GM19467 (cell line): ENCODE measurements around the gene HLA-DRB1.
"Not testable (repeated sequence)": the region's sequence is repeated elsewhere in the genome, so short reads cannot be mapped to it uniquely, and the experiment has no call there.

Source experiments
- ATAC-seq: cut with Tn5 transposase; IDR thresholded peaks from one replicate; pipeline ENCODE4 v1.9.1; 2021; ENCODE audit warnings: mild to moderate bottlenecking, moderate library complexity; ENCODE audit not compliant: unreplicated experiment

Gene HLA-DRB1

DNA sequence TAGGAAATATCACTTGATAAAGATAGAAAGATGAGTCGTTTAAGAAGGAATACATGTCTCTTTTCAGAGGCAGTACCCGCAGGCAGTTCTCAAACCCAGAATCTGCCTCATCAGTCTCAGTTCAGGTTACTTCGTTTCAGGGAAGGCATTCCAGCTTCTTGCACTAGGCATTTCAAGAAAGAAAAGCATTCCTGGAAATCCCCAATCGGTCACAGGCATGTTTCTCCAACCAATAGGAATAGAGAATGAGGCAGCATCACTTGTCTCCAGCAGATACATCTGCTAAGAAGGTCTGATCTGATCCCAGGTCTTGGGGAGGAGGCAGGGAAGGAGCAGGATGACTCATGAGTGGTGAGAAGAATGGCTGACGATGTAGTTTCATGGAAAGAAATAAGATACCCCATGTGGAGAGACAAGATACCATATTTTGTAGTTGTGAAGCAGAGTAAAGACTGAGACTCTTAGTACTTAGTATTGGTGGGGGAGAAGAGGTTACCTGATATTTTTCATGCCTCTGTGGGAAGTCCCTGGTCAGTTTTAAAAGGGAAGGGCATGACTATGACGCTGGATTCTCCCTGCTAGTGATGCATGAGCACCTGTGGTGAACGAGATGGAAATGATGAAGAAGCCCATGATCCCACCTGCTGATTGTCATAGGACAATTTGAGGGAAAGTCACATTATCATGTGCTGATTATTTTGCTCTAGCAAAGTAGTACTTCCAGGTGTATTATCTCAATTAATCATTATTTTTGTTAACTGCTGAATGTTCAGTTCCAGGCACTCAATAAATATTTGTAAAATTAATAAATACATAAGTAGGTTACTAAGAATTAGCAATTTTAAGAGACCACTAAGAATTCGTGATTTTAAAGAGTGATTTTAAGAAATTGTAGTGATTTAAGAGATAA is 20.3 kb upstream of the HLA-DRB1 start:
- ATAC-seq = peak; percentile 82

DNA sequence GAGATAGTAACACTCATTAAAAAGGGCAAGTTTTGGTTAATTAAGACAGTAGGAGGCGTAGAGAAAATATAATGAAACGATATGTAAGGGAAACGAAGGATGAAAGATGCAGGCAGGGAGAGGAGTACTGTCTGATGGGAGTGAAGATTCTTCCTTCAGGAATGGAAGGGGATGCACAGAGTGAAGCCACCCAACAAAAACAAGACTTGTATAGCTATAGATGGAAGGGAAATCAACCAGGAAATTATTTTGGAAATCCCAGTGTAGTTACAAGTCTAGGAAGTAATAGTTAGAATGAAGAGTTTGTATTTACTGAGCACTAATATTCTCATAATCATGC is 19.7 kb upstream of the HLA-DRB1 start:
- ATAC-seq = no peak

DNA sequence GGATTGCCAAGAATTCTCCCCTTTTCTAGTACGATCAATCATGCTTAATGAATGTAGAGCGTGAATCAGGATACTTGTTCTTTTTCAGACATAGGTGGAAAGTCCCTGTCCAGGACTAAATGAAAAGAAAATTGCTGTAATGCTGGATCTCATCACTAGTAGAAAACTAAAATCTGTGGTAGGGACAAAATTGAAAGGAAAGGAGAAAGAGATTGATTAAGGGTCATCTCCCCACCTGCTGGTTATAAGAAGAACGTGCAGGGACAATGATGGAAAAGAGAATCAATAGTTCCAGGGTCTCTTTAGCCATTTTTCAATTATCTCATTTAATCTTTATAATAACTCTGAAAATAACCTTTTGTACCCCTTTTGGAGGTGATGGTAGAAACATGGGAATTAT is 18.7 kb upstream of the HLA-DRB1 start:
- ATAC-seq = no peak

DNA sequence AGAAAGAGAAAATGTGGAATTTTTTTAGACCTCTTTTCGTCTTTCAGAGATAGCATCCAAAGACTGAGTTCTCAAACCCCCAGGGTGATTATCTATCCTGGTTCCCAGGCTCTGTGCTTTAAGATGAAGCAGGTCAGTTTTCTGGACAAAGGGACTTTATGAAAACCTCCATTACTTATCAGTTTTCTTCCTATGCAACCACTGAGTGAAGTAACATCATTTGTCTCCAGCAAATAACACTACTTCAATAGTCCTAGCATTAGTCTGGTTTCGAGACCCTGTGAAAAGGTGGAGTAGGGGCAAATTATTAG is 18.3 kb upstream of the HLA-DRB1 start:
- ATAC-seq = no peak

DNA sequence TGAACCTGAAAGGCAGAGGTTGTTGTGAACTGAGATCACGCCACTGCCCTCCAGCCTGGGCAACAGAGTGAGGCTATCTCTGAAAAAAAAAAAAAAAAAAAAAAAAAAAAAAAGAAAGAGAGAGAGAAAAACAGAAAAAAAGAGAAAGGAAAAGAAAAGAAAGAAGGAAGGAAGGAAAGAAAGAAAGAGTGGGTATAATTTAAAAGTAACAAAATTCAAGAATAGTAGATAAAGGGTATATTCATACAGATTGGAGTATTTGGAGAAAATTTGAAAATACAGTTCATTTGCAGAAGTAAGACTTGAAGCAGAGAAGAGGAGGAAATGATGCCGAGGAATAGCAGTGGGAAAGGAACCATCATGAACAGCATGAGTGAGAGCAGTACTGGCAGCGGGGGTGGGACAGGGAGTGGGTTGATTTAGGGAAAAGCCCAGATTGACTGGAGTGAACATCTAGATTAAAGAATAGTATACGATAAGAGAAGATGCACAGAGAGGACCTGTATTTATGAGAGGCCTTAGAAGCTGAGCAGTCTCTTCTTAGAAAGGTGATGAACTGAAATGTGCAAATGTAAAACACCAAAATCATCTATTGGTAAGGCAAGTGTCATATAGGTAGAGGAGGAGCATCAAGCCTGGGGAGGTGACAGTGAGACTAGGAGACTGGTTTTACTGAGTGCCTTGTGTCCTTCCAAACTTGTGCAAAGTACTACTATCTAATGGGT is 17.8 kb upstream of the HLA-DRB1 start:
- ATAC-seq = no peak

DNA sequence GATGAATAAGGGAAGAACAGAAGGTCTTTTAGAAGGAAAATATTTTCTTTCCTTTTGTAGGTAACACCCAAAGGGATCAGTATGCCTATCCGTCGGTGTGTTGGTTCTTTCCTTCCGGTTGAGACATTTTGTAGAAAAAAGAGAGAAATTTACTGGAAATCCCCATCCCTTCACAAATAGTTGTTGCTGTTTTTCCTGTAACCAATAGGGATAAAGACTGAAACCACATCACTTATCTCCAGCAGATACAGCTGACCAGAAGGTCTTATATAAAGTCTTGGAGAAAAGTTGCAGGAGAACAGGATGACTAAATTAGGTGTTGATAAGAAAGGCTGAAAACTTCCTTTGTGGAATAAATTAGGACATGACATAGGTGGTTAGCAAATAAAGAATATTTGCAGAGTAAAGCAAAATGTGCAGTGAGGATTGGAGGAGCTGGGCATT is 14.8 kb upstream of the HLA-DRB1 start:
- no peak for ATAC-seq

DNA sequence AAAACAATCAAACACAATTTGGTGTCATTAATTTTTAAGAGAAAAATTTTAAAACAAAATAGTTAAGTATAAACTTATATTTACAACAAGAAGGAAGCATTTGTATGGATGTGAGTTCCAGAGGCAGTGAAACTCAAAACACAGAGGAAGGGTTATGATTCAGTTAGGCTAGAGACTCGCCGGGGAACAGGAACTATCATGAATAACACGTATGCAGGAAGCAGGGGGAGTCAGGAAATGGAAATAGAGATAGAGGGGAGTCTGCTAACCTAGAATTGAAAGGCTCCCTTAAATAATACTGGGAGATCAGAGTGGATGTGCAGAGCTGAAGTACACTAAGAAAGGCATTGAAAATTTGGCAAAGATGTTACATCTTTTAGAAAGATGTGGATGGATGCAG is 14.2 kb upstream of the HLA-DRB1 start:
- ATAC-seq = no peak

DNA sequence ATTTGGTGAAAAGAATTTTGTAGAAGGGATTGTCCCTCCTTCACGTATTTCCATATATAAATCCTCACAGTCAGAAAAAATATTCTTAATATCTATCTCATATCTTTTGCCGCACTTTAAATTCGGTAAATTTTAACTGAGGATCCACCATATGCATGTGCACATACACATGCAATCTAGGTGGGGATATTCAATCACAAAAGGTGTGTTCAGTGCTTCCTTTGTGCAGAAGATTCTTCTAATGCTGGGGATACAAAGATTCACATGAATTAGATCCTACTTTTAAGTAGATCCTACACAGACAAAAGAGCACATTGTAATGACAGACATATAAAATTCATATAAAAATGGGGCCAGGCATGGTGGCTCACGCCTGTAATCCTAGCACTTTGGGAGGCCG is 13.6 kb upstream of the HLA-DRB1 start:
- ATAC-seq = no peak

DNA sequence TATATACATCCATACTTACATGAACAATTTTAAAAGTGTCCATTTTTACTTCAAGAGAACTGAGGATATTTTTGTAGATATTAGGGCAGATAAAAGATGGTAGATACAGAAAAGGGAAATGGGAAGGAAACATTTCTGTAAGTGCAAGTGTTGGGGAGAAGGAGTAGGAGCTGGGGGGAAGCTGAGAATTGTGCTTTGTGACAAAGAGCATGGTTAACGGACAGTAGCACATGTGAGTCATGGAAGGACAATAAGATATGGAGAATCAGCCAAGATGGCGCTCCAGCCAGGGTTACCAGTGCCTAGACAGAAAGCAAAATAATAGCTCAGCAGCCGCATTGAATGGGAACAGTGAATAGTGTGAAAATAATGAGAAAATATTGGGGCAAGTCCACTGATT is 12.7 kb upstream of the HLA-DRB1 start:
- no peak for ATAC-seq

DNA sequence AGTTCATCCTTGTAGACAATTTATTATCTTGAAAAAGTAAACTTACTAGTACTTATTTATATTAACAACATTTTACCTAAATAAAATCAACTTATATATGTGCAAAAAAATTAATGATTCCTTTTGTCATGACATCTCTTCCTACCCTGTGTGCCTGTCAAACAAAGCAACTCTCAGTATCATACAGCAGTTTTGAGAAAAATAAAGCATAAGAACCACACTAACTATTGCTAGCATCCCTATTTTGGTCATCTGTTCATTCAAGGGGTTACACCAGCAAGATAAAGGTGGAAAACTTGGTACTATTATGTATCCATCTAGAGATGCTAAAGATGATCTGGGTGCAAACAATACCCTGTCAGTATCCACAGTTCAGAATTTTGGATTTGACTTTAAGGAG is 7.4 kb upstream of the HLA-DRB1 start:
- ATAC-seq = no peak

DNA sequence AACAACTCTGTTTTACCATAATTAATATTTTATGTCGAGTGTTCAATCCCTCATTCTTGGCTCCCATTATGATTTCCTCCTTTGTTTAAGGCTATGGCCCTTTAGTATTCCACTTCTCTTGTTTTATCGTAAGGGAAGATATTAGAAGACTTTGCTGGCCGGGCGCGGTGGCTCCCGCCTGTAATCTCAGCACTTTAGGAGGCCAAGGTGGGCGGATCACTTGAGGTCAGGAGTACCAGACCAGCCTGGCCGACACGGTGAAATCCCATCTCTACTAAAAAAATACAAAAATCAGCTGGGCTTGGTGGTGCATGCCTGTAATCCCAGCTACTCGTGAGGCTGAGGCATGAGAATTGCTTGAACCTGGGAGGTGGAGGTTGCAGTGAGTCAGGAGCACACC is 1.1 kb upstream of the HLA-DRB1 start:
- not testable (repeated sequence) for ATAC-seq

DNA sequence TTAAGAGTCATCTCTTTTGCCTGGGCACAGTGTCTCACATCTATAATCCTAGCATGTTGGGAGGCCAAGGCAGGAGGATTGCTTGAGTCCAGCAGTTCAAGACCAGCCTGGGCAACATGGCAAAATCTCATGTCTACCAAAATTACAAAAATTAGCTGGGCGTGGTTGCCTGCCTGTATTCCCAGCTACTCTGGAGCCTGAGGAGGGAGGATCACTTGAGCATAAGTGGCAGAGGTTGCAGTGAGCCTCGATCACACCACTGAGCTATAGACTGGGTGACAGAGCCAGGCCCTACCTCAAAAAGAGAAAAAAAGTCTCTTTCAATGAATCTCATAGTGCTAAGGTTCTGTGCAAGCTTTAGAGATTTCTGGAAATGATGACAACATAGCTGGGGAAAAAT is 1.5 kb downstream of the HLA-DRB1 start:
- ATAC-seq = no peak

DNA sequence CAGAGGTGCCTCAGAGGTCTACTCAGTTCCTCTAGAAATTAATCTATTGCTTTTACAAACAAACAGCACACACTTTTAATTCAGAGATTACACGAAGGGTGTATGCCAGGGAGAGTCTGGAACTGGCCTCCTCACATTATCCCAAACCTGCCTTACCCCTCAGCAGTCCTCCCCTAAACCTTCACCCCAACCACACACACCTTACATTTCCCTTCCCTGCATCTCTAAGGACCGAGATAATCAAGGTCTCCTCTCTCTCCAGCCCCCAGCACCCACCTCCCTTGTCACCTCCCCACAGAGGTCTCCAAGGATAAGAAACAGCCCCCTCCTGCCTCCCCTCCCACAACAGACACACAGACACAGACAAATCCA is 6.1 kb downstream of the HLA-DRB1 start:
- no peak for ATAC-seq

DNA sequence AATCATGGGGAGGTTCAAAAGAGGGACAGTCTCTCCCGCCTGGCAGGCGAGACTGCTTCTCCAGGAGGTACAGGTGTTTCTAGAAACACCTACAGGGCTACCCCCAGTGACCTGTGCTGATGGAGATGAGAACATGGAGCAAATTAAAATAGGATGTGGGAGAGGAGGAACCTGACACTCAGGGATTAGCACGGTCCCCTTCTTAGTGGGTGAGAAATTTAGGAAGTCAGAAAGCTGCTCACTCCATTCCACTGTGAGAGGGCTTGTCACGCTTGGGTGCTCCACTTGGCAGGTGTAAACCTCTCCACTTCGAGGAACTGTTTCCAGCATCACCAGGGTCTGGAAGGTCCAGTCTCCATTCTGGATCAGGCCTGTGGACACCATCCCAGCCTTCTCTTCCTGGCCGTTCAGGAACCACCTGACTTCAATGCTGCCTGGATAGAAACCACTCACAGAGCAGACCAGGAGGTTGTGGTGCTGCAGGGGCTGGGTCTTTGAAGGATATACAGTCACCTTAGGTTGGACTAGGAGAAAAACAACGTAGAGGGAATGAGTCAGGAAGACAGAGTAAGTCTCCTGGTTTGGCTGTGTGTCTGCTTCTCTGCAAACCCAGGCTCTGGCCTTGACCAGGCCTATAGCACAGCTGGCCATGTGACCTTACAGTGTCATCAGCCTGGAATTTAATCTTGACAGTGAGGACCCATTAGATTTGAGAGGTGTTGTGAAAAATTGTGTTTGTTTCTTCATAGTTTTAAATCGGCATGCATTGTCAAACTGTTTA is 8.1 kb downstream of the HLA-DRB1 start:
- no peak for ATAC-seq

DNA sequence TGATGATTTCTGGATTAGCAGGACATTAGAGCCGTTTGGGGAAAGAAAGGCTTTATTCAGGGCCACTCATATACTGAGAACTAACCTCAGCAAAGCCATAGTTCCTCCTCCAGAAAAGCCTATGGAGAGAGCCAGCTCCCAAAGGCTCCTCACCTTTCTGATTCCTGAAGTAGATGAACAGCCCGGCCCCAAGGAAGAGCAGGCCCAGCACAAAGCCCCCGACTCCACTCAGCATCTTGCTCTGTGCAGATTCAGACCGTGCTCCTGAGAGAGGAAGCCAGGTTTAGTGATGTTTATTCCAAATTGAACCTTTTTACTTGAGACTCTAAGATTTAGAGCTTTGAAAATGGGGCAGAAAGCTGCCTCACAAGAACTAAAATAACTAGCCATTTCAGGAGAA is 9.1 kb downstream of the HLA-DRB1 start:
- no peak for ATAC-seq

DNA sequence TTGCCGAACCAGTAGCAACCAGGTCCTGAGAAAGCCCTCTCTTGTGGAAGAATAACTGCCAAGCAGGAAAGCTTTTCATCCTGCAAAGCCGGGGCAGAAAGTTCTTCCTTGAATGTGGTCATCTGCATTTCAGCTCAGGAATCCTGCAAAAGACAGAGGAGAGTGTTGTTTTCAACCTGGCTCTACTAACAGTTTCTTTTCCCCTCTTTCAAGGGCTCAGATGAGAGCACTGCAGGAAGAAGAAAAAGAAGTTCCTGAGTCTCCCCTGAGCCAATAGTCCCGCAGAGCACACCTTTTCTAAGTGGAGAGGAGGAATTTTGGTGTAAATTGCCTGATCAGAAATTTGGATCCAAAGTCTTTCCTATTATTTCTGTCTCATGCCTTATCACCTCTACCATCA is 10.7 kb downstream of the HLA-DRB1 start:
- no peak for ATAC-seq

DNA sequence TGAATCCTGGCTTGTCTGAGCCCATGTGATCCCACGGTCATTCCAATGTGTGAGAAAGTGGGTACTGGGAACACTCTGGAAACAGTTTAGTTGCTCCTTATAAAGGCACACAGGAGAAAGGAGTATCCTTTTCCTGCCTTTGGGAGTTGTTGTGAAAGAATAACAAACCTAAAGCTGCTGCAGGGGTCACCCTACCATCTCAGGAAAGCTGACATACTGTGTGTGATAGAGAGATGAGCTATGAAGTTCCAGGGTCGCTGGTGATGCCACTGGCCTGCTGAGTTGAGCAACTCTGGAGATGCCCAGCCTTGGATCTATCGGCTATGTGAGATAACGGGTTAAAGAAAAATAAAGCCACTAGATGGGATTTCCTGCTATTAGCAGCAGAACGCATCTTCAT is 12.2 kb downstream of the HLA-DRB1 start:
- ATAC-seq = not testable (repeated sequence)

DNA sequence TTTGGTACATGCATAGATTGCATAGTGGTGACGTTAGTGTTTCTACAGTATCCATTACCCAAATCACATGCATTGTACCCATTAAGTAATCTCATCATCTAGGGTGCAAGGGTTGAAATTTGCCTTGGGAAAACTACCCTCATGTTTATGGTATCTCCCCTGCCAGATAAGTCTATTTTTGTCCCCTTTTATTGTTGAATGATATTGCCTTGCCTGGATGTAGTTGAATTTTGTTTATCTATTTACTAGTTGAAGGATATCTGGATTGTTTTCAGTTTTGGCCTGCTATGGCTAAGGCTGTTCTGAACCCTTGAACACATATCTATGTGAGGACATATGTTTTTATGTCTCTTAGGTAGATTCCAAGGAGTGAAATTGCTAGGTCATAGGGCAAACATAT is 13.4 kb downstream of the HLA-DRB1 start:
- no peak for ATAC-seq

DNA sequence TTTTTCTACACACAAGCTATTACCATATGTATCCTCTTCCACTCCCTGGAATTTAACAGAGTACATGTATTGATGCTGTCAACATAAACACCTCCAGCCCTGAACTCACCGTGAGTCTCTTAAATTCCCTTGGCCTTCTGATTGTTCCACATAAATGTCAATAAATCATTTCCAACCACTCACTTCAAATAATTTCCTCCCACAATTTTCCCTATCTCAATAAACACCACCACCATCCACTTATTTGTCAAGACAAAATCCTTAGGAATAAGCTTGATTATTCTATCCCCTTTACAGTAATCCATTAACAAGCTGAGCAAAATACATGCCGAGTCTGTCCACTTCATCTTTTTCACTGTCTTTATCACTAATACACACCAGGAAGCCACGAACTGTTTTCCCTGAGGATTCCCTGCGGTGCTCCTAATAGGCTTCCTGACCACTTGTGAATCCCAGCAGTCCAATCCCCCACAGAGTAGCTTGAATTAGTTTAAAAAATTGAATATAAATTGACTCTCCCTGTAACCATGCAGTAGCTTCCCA is 19.2 kb downstream of the HLA-DRB1 start:
- ATAC-seq = no peak

DNA sequence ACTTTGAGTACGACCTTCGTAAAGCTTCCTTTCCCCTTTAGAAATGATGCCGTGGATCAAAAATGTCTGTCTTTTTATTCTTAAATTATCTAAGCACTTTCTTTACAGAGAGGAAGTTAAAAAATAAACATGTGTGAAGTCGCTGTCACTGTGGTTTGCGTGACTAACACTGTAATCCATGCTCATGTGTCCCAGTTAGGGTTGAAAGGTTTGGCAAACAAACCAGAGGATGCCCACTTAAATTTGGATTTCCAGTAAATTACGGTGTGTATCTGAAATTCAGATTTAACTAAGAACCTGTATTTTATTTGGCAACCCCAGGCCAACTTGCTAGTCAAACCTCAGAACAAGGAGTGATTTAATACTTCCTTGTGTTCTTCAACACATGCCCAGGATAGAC is 21.1 kb downstream of the HLA-DRB1 start:
- ATAC-seq = no peak

DNA sequence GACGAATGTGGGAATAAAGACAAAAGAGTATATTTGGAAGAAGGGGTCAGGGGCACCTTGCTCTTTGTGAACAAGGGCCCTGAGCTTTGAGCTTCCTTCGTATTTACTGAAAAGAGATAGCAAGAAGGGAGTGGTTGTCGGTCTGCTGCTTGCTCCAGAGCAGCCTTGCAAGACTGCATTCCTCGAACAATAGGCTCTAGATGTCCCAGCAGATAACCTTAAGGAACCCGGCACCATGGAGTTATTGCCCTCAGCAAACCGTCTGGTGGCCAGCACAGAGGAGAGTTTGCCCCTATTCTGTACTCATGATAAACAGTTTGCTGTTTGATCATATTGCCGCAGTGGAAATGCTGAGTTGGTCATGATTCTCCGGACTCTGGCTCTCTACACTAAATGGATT is 22.7 kb downstream of the HLA-DRB1 start:
- ATAC-seq = no peak

DNA sequence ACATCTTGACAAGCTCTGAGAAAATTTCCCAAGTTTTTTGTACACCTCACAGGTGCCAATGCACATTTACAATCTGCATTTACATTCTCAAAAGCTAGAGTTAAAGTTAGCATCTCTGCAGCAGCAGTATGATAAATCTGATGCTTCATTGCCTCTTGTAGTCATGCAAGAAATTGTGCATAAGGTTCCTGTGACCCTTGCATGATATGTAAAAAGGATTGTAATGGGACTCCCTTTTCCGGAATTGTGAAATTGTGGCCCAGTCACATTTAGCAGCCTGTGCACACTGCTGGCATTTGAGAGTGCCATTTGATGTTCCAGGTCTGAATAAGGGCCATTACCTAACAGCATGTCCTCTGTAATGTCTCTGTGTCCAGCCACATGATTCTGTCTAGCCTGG is 24.1 kb downstream of the HLA-DRB1 start:
- ATAC-seq = no peak
